Measurements from ENCODE around the gene HAND1.
A peak's percentile ranks its signal among the peaks of the same experiment; 100 is the strongest.

The HAND1 gene

DNA sequence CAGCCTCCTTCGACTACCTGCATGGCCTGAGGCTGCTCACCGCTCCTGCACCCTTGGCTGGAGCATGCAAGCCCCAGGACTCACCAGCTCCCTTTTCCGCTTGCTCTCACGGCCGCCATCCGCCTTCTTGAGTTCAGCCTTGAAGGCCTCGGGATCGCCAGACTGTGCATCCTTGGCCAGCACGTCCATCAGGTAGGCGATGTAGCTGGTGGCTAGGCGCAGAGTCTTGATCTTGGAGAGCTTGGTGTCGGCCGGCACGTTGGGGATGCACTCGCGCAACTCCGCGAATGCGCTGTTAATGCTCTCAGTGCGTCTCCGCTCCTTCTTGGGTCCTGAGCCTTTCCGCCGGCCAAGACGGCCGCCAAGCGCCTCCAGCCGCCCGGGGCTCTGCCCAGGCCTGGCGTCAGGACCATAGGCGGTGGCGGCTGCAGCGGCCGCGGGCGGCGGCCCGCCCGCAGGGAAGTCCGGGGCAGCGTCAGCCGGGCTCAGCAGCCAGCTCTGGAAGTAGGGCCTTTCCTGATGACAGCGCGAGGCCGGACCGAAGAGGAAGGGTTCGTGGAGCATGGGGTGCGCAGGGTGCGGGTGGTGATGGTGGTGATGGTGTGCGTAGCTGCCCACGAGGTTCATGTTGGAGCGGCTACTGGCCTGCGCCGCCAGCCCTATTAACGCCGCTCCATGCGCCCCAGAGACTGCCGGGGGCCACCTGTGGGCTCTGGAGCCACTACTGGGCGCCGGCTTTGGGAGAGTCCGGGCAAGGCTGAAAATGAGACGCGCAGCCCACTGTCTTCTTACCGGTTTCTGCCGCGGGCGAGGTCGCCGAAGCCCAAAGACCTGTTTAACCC lies 424 bp downstream of the HAND1 start:
- DNase-seq: peak in 1 of 2 experiments; percentile 71

DNA sequence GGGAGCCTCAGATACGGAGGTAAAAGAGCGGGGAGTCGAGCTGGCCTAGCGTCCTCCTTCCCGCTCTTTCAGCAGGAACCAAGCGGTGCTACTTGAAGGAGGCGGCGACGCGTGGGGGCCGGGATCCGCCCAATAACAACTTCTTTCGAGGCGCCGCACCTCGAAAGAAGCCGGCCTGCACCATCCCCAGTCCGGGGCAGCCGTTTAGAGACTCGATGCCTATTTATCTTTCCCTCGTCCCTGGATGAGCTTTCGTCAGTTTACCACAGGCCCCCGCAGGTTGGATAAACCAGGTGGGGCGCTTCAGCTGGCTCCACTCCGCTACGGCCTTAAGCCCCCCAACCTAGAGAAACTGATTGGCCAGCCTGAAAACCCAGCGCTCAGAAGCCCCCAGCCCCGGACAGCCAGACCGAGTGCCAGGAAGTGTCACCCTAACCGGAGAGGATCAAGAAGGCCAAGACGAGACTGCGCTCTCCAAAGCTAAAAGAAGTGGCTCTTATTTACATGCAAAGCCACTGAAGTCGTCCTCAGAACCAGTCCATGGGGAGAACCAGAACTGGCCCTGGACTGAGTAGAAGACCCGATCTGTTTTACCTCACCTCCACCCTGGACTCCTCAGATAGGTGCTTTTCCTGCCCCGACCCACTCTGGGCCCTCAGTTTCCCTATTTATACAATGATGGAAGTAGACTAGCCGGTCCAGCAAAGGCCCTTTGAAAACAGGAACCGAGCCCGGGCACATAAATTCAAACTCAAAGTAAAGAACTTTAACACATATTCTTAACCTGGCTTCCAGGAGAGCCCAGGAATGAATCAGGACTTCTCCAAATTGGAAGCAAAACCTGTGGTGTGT lies 1.4 kb downstream of the HAND1 start:
- DNase-seq: no peak

DNA sequence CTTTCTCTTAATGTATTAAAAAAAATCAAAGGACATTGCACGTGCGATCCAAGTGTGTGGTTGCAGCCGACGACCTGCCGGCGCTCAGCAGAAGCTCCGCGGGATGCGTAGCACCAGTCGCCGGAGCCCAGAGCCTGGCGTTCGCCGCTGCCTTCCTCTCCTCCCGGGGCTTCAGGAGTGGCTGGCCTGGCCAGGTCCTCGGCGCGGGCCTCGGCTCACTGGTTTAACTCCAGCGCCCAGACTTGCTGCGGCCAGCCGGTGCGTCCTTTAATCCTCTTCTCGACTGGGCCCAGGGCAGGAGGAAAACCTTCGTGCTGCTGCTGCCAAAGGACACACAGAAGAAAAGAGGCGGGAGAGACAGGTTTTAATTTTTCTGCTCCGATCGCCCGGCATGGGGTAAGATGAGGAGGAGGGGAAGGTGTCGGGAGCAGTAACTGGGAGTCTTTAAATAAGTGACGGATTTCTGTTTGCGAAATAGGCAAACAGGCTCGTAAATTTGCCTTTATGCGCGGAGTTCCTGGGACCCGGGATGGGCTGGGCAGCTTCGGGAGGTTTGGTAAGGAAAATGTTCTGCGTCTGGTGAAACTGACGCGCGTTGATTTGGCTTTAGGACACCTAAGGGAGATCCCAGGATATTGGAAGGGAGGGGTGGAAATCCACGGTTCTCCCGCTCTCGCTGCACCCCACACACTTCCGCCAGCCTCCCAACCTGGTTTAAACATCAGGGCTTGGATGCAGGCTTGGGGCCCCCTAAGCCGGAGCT lies 2.3 kb downstream of the HAND1 start:
- no peak for DNase-seq

DNA sequence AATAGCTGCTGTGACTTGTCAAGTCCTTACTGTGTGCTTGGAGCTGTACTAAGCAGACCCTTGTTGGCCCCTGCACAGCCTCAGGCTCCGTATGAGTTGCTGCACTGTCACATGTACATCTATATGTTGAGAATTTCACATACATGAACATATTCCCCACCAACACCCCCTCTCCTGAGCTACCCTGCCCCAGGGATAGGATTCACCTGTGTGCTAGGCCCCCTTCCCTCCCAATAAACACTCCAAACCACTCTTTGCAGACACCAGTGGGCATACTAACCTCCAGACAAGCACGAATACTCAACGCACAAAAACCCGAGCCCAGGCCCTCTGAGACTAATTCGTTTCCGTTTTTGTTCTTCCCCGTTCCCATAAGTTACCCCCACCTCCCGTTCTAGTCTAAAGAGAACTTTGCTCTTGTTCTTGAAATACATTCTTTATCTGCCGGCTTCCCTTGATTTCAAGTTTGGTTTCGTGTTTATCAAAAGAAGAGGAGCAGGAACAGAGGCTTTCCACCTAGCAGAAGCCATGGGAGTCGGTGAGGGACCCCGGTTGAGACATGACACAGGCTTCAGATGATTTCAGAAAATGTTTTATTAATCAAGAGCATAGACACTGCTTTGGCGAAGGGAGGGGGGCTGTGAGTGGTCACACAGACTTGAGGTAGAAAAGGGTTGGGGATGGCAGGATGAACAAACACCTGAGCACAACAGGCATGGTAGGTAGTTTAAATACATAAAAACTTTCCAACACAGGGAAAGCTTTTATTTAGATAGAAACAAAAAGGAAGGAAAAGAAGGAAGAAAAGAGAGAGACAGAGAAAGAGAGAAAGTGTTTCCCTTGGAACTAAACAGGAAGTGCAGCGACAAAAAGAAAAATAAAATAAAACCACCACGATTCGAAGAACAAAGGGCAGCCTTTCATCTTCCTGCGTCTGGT lies 3.4 kb downstream of the HAND1 start:
- DNase-seq: no peak

DNA sequence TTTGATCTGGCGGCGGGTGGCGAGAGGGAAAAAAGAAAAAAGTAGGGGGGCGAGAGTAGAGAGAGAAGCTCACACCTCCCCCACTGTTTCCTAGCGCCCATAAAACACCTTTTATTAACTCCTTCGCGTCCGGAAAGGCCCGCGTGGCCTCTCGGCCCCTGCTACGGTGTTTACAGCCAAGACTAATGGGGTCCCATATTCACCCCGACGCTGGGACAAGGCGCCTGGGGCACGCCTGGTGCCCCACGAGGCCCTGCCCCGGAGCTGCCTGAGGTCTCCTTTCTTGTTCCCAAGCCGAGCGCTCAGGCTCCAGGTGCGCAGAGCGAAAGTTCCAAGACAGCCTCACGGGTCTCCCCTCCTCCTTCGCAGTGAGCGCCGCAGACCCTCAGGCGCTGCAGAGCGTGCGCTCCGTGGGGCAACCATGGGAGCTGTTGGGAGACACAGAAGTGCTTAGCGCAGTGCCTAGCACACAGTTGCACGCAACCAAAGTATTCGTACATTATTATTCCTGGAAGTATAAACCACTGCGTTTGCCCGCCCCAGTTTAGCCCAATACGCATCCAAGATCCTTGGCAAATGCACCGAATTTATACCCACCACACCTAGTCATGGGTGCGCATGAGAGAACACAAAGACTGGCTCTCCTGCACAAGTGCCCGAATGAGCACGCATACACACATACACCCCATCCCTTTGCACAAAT lies 4.3 kb downstream of the HAND1 start:
- no peak for DNase-seq

DNA sequence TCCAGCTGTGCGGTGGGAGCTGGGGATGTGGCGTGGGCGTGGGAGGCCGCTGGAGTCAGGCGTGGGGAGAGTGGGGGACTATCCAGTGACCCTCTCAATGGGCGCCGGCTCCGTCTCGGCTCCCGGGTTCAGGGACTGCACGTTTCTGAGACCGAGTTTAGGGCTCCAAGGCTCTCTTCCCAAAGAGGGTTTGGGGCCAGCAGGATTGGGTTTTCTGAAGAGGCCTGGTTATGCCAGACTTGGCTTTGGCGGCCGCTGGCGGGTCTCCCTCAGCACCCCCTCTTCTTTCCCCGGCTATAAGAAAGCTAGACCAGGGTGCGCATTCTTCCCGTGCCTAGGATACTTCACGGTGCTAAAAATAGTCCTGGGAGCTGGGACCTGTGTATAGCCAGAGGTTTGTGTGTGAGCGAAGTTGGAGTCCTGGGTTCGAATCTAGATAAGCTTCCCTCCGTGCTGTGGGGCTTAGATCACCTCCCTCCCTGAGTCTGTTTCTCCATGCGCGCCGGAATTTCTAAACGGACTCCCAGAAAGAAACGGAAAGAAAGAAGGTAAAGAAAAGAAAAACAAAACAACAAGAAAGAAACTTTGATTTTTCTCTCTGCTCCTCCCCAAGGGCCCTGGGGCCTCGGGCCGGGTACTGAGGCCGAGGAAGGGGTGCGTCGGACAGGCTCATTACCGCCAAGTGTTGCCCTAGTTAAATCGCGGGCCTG lies 5.0 kb downstream of the HAND1 start:
- no peak for DNase-seq

DNA sequence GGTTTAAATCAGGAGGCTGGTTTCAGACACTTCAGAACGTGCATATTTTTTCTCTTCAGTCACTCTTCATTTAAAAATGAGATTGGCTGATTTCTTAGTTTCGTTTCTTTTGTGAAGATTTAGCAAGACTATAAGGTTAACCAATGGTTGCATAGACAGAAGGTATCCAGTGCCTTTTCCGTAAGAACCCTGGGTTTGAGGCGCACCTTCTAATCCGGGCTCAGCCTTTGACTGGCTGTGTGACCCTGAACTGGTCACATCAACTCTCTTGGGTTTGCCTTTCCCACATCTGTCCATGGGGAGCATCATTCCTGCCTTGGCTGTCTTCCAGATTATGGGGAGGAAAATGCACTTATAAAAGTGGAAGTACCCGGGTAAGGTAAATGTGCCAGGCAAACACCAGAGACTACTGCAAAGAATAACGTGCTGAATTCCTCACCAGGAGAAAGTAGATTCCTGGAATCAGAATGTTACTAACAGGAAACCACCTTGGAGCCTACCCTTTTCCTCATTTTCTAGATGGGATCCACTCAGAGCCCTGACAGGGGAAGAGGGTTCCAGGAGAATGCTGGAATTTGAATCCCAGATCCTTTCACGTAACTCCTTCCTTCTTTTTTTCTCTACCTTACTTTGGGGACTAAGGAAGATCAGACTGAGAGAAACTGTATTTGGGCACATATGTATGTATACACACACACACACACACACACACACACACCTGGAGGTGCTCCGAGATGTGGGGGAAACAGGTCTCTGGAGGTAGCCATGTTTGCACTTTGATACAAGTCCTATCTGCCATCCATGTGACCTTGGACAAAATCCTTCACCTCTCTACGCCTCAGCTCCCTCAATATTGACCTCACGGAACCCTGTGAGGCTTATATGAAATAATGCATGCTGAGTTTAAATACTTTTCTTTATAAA lies 6.8 kb downstream of the HAND1 start:
- DNase-seq: no peak

DNA sequence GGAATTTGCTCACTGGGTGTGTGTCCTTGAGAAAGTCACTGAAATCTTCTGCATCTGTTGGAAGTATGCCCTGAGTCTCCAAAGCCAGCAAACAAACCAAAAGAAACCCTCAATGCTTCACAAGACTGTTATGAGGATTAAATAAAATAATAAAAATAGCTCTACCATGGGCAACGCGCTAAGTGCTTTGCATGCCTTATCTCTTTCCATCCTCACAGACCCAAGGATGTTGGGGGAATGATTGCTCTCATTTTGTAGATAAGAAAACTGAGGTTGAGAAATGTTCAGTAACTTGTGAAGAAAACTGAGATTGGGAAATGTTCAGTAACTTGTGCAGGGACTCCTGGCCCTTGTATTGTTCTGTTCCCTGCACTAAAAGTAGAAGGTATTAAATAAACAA lies 7.9 kb downstream of the HAND1 start:
- no peak for DNase-seq

DNA sequence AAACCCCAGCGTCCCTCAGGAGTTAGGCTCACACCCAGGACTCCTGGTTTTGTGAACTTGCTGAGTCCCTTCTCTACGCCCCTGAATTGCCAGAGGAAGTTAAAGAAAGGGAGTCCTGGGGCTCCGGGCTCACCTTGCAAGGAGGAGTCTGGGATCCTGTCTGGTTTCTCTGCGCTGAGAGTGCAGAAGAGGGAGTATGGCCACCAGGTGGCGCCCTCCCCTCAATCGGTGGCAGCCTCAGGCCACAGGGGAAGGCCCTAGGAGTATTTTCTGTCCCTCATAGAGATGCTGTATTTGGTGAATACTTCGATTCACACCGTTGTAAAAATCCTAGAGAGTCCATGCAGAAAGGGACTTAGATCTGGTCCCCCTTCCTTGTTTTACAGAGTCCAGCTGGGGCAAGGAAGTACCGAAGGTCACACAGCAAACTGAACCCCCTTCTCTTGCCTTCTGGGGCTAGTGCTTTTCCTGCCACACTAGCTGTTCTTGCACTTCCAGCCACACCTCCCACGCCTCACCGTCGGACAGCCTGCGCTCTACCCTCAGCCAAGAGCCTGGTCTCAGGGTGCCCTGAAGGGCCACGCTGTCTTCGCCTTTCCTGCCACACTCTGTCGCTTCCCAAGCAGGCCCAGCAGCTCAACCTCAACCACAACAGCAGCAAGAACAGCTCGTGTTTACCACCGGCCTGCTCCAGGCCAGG lies 10.2 kb downstream of the HAND1 start:
- DNase-seq: peak; percentile 54 to 67

DNA sequence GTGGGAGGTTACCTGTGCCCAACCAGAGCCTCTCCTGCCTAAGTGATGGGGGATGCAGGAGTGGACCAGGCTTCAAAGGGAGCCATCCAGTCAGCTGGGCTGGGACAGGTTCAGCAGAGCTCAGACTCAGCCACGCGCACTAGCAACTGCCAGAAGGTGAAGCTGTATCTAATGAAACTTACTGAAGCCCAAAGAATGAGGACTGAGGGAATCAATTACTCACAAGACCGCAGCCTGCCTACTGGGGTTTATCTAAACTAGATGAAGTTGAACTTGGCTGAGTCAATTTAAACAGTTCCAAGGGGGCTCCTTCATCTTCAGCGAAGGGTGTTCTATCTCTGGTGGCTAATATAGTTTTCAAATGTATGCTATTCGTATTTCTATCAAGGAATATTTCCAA lies 11.4 kb downstream of the HAND1 start:
- no peak for DNase-seq

DNA sequence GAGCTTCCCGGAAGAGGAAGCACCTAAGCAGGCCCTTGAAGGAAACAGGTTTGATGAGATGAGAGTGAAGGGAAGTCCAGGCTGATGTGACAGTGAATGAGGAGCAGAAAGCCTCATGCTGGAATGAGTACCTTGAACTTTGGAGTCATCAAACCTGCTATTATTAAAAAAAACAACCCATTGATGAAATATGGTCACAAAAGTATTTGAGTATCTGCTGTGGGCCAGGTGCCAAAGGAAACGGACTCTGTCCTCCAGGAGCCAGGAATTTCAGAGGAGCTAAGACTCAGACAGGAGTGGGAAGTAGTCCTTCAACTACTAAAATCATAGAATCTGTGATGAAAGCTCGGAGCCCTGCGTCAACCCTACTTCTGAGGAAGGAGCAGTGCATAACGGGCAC lies 11.9 kb downstream of the HAND1 start:
- no peak for DNase-seq

DNA sequence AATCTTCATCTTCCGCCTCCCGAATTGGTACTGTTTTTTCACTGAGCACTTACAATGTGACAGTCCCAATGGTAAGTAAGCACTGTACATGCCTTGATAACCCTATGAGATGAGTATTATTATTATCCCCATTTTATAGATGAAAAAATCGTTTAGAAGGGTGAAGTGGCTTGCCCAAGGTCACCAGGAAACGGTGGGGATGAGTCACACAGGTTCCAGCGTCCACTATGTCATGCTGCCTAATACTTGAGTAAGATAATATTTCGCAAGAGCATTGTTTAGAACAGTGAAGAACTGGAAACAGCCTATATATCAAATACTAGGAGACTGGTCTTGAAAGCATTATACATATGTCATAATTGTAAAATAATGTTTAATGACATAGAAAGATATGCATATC lies 12.9 kb downstream of the HAND1 start:
- no peak for DNase-seq

DNA sequence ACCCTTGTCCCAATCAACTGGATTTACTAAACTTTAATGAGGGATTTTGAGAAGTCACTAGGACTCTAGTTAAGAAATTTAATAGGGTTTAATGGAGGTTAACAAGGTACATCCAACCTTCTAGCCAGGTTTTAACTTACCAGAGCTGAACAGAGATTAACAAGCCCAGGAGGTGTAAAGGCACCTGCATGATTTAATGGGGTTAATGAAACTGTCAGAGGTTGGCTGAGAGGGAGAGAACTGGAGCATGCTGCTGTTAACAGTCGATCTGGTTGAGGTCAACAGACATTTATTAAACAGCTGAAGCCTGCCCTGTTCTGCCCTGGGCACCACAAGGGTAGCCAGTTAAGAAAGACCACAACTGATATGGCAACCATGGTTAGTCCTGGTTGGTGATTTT lies 13.6 kb downstream of the HAND1 start:
- no peak for DNase-seq

DNA sequence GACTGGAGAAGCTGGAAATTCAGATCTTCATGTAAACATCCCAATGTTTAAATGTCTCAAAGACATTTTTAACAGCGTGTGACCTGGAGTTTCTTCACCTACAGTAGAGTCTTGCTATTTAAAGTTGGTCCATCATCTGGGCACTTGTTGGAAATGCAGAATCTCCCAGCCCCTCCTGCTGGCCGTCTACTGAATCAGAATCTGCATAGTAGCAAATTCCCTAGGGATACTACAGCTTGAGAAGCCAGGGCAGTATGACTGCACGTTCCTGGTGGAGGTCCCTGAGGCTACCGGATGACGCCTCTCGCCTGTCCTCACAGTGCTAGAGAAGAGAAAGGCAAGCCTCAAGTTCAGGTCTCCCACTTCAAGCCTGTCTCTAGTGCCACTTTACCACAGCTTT lies 16.5 kb downstream of the HAND1 start:
- DNase-seq: peak; percentile 12 to 48

DNA sequence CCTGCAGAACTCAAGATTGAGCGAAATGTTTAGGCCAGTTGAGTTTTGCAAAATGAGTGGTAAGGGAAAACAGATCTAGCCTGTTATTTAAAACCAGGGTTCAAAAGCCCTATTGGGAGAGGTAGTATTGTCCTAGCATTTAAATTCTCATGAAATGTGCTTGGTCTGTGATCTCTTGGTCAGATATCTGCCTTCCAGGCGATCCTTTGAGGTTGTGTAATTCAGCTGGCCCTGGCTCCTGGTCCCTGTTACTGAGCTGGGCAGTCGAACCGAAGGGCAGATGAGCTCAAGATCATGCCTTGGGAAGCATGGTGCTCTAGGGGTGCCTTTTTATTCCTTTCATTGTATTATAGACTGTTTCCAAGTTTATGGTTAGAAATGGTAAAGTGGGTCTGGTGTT lies 17.9 kb downstream of the HAND1 start:
- no peak for DNase-seq

DNA sequence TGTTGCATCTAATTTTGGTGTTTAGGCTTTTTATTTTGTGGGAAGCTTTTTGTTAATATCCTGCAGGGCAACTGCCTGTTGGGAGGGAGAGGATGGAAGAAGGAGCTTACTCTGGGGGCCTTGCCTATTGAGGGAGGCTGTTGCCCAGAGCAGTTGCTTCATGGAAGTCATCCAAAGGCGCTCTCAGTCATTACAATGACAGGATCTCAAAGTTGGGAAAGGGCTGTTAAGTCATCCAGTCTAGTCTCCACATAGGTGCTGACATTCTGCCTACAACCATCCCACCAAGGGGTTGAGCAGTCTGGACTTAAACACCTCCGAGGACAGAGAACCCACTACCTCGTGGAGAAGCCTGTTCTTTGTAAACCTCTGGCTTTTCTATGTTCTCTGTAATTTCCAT lies 19.0 kb downstream of the HAND1 start:
- DNase-seq: no peak

DNA sequence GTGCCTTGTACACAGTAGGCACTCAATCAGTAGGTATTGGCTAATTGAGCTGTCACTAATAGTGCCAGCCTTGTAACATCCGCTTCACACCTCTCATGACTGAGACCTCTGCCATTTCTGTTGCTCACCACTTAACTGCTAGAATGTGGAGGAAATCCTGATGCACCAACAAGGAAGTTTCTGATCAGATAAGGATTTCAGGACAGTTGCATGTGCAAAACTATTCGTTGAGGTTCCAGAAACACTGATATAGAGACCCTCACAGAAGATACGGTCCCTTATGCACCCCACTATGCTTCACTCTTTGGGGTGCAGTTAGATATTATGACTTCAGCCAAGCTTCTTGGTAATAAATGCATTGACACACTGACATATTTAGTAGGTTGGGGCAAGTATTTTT lies 21.5 kb downstream of the HAND1 start:
- no peak for DNase-seq

DNA sequence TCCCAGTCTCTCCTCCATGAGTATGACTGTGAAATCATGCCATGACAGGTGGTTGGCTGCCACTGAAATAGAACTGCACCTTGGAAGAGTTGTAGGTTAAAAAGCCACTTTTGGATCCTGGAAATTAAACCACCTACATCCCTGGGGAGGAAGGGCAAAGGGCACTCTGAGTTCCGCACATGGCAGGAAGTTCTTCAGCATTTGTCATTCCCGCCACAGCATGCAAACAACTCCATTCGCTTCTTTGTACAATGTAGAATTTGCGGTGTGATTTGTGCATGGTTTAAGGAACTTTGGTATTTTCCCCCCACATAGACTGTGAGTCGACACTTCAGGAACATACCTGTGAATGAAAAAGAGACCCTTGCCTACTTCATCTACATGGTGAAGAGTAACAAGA lies 22.4 kb downstream of the HAND1 start:
- no peak for DNase-seq

DNA sequence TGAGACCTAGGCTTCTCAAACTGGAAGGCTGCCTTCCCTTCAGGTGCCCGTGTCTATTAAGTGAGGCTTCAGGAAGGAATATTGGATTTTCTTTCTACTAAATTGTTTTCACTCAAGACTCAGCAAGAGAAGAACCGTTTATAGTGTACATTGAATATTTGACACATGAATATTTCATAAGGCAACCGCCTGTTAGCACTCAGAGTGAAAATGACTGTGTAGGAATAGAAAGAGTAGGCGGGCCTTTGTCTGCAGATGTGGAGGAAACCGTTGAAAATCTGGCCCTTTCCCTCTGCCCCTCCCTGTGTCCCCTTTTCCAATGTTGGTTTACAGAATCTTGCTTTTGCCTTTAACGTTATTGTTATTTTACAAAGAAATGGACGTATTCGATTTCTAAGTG lies 26.1 kb downstream of the HAND1 start:
- no peak for DNase-seq

Data from NCI-H187 (cell line).